Measurements from ENCODE around the gene ARID1B.

- TF ChIP-seq CTCF (IDR thresholded peaks at IDR 0.05) (no peak), POLR2A (IDR thresholded peaks at IDR 0.05) (no peak)
These were observed 135.3 kb downstream of the ARID1B start for GRCh38 chr6:156912431-156912830.

All from adrenal gland (tissue), 5 donors.